ENCODE data around the gene SBF2. TPM values are rescaled to one million over a fixed set of nuclear protein-coding genes. Genes with fewer than 3 reads are reported as not detected.
A peak's percentile ranks its signal among the peaks of the same experiment; 100 is the strongest.
"Not testable (repeated sequence)": the region's sequence is repeated elsewhere in the genome, so short reads cannot be mapped to it uniquely, and the experiment has no call there.

The SBF2 gene
- polyA plus RNA-seq, 4 donors = 45.9 to 56.5 (median 49.8) TPM

GRCh38 chr11:10125522-10126133, 168.4 kb downstream of the SBF2 start:
- DNase-seq (ENCODE audit: low read depth in 4 of 4, low spot score in 3 of 4) = no peak

DNA sequence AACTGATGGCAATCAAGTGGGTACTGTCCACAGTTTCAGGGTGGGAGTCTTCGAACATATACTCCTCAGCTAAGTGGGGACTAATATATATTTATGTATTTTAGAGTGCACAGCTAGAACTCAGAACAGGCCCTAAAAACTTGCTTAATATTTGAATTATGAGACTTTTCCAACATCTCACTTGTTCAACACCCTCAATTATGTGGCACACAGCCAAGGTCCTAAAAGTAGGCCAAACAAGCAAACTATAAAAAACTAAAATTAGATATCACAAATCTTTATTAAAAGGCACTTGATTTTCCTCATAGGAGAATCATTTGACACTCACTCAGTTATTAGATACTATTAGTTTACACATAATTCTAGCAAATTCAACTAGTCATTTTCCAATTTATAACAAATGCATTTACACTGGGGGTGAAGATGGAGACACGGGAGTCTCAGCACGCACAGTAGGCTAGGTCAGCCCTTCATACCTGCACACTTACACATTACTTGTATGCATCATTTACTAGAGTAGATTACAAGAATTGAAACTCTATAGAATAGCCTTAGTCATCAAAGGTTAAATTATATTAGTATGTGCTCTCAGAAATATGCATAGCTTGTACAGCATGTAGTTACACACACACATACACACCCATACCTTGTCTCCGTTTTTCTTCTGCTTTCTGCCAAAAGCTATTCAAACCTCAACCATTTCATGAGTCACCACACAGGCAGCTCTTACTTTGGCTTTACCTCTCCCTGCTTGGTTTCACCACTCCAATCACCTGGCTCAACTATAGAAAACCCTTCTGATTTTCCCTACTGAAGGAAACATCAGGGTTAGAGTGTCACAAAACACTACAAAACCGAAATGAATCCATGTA, 171.5 kb downstream of the SBF2 start:
- no peak for DNase-seq (ENCODE audit: low read depth in 4 of 4, low spot score in 3 of 4)

DNA sequence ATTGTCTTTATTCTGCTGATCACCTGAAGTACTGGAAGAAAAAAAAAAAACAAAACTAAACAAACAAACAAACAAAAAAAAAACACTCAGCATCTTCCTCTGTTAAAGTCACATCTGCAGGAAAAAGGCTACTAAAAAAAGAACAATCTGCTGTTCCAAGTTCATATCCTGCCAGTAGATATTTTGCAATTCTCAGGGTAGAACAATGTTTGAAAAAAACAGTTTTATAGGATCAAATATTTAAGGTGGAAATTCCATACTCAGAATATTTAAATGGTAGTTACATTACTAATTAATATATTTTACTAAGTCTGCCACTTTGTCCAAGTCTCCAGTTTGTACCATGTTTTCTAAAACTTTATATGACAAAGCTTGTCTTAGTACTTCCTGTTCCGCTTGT, 175.2 kb downstream of the SBF2 start:
- DNase-seq (ENCODE audit: low read depth in 4 of 4, low spot score in 3 of 4) = no peak

GRCh38 chr11:10117709-10118351, 176.2 kb downstream of the SBF2 start:
- no peak for DNase-seq (ENCODE audit: low read depth in 4 of 4, low spot score in 3 of 4)

DNA sequence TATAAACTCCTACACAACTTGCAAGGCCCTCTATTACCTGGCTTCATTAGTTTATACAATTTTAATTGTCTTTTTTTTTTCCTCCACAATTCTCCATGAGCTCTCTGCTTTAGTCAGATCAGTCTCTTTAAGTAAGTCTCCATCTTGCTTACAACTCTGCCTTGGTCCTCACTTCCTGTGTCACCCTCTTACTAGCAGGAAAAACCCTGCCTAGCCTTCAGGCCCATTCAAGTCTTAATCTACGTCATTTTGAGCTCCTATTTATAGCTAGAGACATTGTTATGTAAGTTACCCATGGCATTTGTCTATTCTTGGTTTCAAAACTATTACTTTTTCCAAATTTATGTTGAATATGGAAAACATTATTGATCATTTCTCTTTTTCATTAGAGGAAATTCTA, 177.4 kb downstream of the SBF2 start:
- no peak for DNase-seq (ENCODE audit: low read depth in 4 of 4, low spot score in 3 of 4)

DNA sequence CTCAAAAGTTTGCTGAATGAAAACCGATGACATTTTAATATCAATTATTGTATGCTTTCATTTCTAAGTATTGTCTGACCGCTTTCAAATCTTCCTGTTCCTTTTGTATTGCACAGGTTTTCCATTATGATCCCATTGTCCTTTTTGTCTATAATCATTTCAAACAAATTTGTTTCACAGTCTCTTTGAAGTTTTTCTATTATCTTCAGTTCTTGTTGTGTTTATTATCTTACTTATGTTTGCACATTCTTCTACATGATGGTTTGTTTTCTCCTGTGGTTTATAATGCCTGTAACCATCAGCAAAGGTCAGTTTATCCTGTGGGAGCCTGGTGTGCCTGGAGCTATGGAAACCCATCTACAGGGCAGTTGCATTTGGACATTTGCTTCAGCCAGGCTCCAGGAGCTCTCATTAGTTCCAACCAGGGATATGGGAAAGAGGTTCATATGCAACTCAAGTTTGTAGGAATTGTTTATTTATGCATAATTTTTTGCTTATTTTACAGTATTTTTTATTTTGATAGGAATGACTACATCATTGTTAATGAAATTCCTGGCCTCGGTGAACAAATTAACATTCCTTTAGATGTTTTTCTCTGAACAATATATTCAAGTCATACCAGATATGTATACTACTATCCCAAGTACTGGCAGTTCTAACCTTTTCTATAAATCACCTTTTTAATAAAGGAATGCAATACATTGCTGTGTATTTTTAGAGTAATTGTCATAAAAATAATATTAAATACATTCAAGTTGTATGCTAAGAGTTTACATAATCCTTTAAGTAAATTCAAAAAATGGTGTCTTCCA, 179.2 kb downstream of the SBF2 start:
- DNase-seq (ENCODE audit: low read depth in 4 of 4, low spot score in 3 of 4) = no peak

GRCh38 chr11:10113852-10114251, 180.2 kb downstream of the SBF2 start:
- no peak for DNase-seq (ENCODE audit: low read depth in 4 of 4, low spot score in 3 of 4)

DNA sequence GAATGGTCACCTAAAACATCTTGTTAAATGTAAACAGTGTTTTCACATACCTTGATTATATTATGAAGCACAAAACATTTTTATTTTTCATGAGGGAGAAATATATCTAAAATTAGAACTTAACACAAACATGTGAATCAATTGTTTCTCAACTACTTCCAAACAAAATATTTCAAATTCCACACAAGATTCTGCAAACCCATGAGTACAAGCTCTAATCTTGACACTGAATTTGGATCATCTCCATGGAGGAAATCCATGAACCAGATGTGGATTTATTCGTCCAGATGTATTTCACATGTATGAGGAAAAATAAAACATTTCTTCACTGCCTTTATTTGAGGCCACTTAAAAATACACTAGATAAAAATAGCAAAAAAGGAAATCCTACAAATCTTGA, 184.2 kb downstream of the SBF2 start:
- DNase-seq (ENCODE audit: low read depth in 4 of 4, low spot score in 3 of 4) = peak in 1 of 4 donors; percentile 14

GRCh38 chr11:10108915-10109680, 184.9 kb downstream of the SBF2 start:
- peak; percentile 26 to 60 (median 35) for DNase-seq (ENCODE audit: low read depth in 4 of 4, low spot score in 3 of 4)

- DNase-seq (ENCODE audit: low read depth in 4 of 4, low spot score in 3 of 4) = no peak
Measured at GRCh38 chr11:10107497-10107896, 186.5 kb downstream of the SBF2 start.

- DNase-seq (ENCODE audit: low read depth in 4 of 4, low spot score in 3 of 4) = no peak
Measured at GRCh38 chr11:10097615-10098014, 196.4 kb downstream of the SBF2 start.

DNA sequence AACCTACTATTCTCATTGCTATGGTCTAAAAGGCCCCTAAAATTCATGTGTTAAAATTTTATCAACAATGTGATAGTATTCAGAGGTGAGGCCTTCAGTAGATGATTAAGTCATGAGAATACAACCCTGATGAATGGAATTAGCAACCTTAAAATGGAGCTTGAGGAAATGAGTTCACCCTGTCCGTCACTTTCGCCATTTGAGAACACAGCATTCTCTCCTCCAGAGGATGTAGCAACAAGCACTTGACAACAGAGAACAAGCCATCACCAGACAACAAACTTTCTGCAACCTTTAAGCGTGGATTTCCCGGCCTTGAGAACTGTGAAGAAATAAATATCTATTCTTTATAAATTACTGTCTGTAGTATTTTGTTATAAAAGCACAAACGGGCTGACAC, 197.0 kb downstream of the SBF2 start:
- no peak for DNase-seq (ENCODE audit: low read depth in 4 of 4, low spot score in 3 of 4)

GRCh38 chr11:10095412-10096208, 198.4 kb downstream of the SBF2 start:
- no peak for DNase-seq (ENCODE audit: low read depth in 4 of 4, low spot score in 3 of 4)

DNA sequence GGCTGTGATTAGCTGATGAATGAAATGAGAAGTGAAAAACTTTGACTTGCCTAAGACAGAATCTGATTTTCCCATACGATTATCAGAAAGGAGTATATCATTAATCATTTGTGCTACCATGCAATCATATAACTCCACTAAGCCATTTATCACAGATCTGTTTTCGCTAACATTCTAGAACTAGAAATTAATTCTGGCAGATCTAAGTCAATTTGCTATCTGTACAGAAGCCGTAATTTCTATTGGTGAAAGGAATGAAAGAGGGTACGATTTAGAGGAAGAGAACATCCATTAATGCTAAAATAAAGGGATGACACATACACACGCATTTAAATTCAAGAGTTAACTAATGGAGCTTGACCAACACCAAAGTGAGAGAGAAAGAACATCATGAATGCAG, 201.6 kb downstream of the SBF2 start:
- DNase-seq (ENCODE audit: low read depth in 4 of 4, low spot score in 3 of 4) = no peak

DNA sequence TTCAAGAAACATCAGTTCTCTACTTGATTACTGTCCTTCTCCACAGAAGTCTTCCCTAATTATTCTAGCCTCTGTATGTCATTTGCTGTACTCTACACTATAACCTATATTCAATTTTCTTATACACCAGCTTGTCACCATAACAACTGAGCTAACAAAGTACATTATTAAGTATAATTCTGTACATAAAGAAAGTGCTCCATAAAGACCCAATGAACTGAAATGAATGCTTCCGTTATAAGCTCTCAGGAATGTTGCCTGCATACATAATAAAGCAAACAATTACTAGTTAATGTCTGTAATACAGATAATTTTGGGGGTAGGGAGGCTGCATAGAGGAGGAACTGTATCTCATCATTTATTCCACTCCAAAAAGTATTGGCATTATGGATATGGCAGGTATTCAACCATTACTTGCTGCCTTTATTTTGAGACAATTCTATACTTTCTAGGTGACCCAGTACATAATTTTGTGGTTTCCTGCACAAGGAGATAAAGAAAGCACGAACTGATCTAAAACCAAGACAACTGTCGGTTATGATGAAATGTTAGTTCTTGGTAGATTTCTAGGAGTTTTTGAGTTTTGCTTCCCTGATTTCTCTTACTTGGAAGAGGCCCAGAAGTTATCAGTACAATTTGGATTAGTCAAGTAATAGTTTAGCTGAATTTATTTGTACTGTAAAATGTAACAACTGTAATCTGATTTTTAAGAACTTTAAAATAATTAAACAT, 202.5 kb downstream of the SBF2 start:
- no peak for DNase-seq (ENCODE audit: low read depth in 4 of 4, low spot score in 3 of 4)

GRCh38 chr11:10087923-10088225, 206.1 kb downstream of the SBF2 start:
- not testable (repeated sequence) for DNase-seq (ENCODE audit: low read depth in 4 of 4, low spot score in 3 of 4)

DNA sequence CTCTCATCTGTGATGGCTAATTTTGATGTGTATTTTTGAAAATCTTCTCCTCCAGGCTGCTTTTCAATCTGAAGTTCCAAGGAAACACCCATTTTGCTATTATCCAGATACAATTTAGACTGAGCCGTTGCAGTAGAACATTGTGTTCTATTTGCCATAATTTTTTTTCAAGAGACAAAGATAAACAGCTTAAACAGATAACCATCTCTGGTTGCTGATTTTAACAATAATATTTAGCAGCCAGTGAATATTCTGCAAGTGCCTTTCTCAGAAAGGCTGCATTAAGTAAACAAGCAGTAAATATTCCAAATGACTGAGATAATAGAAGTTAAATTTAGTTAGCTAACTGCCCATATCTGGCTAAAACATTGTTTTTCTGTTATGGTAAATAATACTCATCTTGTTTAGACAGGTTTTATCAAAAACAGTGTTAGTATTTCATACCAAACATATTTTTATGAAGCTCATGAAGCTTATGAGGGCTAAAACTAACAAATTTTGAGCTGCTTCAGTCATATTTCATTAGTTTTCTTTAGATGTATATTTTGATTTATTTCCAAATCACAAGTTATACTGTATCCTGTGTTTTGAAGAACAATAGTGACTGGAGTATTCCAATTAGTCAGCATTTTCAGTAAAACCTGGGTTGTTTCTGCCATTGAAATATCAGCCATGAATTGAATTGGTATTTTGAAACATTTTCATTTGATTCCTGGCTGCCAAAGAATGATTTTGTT, 206.7 kb downstream of the SBF2 start:
- DNase-seq (ENCODE audit: low read depth in 4 of 4, low spot score in 3 of 4) = no peak

- peak in 1 of 4 donors; percentile 0 for DNase-seq (ENCODE audit: low read depth in 4 of 4, low spot score in 3 of 4)
Measured at GRCh38 chr11:10080138-10080537, 213.9 kb downstream of the SBF2 start.
